ENCODE results near the gene GALK1. TPM values are rescaled to one million over a fixed set of nuclear protein-coding genes. Genes with fewer than 3 reads are reported as not detected.
A peak's percentile ranks its signal among the peaks of the same experiment; 100 is the strongest.

Gene GALK1
- total and polyA plus RNA-seq, 9 of the 15 experiments (the other 6 are each of a cell fraction or from before 2014, with no cell fraction given) = 0.45 to 51.6 (median 17.4) TPM

DNA sequence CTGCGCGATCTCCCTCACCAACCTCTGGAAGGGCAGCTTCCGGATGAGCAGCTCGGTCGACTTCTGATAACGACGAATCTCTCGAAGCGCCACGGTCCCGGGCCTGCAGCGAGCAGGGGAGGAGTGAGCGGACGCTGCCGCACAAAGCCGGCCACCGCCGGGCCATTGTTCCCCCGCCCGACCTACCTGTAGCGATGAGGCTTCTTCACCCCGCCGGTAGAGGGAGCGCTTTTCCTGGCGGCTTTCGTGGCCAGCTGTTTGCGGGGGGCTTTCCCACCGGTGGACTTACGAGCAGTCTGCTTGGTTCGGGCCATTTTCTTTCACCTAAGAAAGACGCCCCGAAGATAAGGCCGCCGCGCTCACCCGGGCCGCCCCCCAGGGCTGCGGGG lies 13.9 kb upstream of the GALK1 start (continued):
- no peak for TF ChIP-seq ZBTB40 (IDR thresholded peaks at IDR 0.05)
- TF ChIP-seq ZBTB40 (CRISPR knock-in tag; IDR thresholded peaks at IDR 0.05) = no peak; the same call in 1 of the 2 replicates
- TF ChIP-seq, protein P1, sequence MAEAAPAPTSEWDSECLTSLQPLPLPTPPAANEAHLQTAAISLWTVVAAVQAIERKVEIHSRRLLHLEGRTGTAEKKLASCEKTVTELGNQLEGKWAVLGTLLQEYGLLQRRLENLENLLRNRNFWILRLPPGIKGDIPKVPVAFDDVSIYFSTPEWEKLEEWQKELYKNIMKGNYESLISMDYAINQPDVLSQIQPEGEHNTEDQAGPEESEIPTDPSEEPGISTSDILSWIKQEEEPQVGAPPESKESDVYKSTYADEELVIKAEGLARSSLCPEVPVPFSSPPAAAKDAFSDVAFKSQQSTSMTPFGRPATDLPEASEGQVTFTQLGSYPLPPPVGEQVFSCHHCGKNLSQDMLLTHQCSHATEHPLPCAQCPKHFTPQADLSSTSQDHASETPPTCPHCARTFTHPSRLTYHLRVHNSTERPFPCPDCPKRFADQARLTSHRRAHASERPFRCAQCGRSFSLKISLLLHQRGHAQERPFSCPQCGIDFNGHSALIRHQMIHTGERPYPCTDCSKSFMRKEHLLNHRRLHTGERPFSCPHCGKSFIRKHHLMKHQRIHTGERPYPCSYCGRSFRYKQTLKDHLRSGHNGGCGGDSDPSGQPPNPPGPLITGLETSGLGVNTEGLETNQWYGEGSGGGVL (CRISPR knock-in tag; IDR thresholded peaks at IDR 0.05) = no peak
- TF ChIP-seq, protein P2, sequence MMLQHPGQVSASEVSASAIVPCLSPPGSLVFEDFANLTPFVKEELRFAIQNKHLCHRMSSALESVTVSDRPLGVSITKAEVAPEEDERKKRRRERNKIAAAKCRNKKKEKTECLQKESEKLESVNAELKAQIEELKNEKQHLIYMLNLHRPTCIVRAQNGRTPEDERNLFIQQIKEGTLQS (IDR thresholded peaks at IDR 0.05) = no peak
- TF ChIP-seq, protein P2 (CRISPR knock-in tag; conservative IDR thresholded peaks at IDR 0.05) = no peak
- 0 out of 2 replicates have a peak, but pooled peaks have one; percentile 6 for TF ChIP-seq ZFP1 (CRISPR knock-in tag; IDR thresholded peaks at IDR 0.05)
- peak; percentile 21 for TF ChIP-seq MTA3 (IDR thresholded peaks at IDR 0.05; ENCODE audit: borderline replicate concordance)
- TF ChIP-seq ETV6 (IDR thresholded peaks at IDR 0.05; ENCODE audit: borderline replicate concordance in 1 of 2, low read depth in 2 of 2, low read length in 1 of 2) = 0 out of 4 replicates have a peak, but pooled peaks of 1 of the 2 experiments have one; percentile 0
- TF ChIP-seq ETV6 (CRISPR knock-in tag; IDR thresholded peaks at IDR 0.05; ENCODE audit: borderline replicate concordance) = no peak
- TF ChIP-seq, protein P3, sequence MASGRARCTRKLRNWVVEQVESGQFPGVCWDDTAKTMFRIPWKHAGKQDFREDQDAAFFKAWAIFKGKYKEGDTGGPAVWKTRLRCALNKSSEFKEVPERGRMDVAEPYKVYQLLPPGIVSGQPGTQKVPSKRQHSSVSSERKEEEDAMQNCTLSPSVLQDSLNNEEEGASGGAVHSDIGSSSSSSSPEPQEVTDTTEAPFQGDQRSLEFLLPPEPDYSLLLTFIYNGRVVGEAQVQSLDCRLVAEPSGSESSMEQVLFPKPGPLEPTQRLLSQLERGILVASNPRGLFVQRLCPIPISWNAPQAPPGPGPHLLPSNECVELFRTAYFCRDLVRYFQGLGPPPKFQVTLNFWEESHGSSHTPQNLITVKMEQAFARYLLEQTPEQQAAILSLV (tag; IDR thresholded peaks at IDR 0.05) = no peak
- no peak for TF ChIP-seq HDAC3 (IDR thresholded peaks at IDR 0.05; ENCODE audit: borderline replicate concordance, partially characterized antibody)
- no peak for TF ChIP-seq NFIC (IDR thresholded peaks at IDR 0.05)
- no peak for TF ChIP-seq BCL6 (CRISPR knock-in tag; IDR thresholded peaks at IDR 0.05)
- no peak for TF ChIP-seq WHSC1 (IDR thresholded peaks at IDR 0.05; ENCODE audit: low read length)
- TF ChIP-seq HDAC8 (tag; IDR thresholded peaks at IDR 0.05) = no peak
- TF ChIP-seq POLR2AphosphoS2 (IDR thresholded peaks at IDR 0.05; ENCODE audit: low read length) = no peak
- TF ChIP-seq ZNF445 (CRISPR knock-in tag; IDR thresholded peaks at IDR 0.05; ENCODE audit: low read depth) = no peak

All from K562 (cell line).